ENCODE measurements around the gene MARCKSL1.
"Not testable (repeated sequence)": the region's sequence is repeated elsewhere in the genome, so short reads cannot be mapped to it uniquely, and the experiment has no call there.

Gene MARCKSL1

GRCh38 chr1:32333251-32333963, 2.6 kb downstream of the MARCKSL1 start:
- DNase-seq = no peak

DNA sequence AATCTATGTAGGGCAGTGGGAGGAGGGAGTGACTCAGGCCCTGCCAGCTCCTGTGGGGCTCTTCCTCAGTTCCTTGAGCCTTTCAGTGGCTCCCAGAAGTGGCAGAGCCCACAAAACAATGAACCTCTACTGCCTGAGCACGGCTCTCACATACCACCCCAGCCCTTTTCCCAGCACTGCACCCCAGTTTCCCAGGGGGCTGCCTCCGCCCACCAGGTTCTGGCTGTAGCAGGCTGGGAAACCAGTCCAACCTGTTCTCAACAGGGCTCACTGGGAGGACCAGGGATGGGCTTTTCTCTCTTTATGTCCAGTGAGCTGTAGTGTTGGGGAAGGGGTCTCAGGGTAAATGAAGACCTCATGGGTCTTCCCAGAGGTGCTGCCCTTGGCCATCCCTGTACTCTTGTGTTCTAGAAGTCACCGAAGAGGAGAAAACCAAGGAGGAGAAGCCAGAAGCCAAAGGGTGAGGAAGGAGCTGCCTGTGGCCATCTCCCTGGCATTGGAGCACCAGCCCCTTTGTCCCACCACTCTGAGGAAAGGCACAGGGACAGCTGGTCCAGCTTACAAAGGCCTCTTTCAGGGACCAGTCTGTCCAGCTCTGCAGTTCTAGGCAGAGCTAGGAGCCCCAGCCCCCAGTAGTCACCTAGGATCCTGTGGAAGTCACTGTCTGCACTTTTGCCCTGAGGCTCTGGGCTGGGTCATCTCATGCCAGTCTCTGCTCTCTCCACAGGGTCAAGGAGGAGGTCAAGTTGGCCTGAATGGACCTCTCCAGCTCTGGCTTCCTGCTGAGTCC, 3.5 kb downstream of the MARCKSL1 start:
- DNase-seq = no peak

DNA sequence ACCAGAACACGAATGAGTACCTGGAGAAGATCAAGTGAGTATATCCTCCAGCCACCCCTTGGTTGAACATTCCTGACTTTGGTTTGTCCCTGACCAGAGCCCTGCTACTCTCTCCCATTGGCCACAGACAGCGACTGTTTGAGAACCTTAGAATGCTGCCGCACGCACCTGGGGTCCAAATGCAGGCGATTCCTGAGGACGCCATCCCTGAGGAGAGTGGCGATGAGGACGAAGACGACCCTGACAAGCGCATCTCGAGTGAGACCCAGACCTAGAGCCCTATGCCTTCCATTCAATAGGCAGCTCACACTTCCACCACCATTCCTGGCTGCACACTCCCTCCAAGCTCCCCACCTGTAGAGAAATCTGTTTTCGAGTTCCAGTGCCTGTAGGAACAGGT, 4.5 kb downstream of the MARCKSL1 start:
- DNase-seq = no peak

DNA sequence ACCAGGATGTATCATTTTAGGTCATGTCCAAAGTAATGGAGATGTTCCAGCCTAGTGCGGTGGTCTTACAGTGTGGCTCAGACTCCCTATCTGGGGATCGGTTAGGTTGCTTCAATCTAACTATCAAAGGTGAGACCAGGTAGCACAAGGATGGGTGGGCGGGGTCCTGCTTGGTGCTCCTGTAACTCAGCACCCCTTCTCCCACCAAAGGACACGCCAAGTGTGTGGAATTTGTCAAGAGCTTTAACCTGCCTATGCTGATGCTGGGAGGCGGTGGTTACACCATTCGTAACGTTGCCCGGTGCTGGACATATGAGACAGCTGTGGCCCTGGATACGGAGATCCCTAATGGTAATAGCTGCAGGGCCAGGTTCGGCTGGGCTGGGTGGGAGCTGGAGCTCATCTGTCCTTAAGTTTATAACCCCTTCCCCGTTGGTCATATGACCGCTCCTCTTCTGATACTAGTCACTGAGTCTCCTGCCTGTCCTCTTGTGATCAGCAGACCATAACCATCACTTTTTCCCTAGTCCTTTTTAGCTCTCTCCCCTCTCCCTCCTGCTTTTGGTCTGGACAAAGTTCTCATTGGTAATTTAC, 5.4 kb downstream of the MARCKSL1 start:
- no peak for DNase-seq

- no peak for DNase-seq
Measured at GRCh38 chr1:32329931-32330466, 6.0 kb downstream of the MARCKSL1 start.

GRCh38 chr1:32327204-32327603, 8.8 kb downstream of the MARCKSL1 start:
- no peak for DNase-seq

GRCh38 chr1:32321712-32322291, 14.2 kb downstream of the MARCKSL1 start:
- no peak for DNase-seq

DNA sequence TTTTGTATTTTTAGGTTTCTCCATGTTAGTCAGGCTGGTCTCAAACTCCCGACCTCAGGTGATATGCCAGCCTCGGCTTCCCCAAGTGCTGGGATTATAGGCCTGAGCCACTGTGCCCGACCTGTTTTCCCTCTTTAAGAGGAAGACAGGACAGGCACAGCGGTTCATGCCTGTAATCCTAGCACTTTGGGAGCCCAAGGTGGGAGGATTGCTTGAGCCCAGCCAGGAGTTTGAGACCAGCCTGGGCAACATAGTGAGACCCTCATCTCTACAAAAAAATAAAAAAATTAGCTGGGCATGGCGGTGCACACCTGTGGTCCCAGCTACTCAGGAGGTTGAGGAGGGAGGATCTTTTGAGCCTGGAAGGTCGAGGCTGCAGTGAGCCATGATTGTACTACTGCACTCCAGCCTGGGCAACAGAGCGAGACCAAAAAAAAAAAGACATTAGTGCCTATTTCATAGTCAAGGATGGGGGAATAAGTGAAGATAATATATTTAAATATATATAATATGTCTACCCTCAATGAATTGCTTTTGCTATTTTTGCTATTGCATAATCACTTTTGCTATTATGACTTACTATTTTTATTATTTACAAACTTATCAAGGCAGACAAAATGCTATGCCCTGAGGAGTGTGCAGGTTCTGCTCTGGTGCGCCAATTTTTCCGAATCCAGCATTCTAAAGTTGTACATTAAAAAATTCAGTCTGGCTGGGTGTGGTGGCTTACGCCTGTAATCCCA, 17.7 kb downstream of the MARCKSL1 start:
- no peak for DNase-seq

GRCh38 chr1:32316903-32317277, 19.1 kb downstream of the MARCKSL1 start:
- no peak for DNase-seq

DNA sequence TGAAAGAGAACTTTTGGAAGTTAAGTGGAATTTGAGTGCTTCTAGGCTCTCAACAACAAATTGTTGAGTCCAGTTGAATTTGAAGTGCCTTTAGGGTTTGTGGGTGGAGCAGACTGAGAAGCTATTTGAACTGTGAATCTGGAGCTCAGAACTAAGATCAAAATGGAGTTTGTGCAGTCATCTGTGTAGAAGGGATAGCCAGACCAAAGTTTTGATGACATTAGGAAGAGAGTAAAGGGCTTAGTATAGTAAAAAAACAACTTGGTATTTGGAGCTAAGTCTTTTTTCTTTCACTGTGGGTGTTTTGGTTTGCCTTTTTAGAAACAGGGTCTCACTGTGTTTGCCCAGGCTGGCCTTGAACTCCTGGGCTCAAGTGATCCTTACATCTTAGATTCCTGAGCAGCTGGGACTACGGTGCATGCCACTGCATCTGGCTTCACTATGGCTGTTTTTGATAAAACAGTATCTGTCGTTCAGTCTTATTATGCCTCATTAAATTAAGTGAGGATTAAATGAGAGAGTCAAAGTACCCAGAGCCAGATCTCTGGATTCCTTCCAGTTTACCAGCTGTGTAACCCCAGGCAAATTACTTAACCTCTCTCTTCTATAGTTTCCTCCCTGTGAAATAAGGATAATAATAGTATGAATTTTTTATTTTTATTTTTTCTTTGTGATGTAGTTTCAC, 24.2 kb downstream of the MARCKSL1 start:
- DNase-seq = no peak

GRCh38 chr1:32309960-32310359, 26.1 kb downstream of the MARCKSL1 start:
- DNase-seq = no peak

DNA sequence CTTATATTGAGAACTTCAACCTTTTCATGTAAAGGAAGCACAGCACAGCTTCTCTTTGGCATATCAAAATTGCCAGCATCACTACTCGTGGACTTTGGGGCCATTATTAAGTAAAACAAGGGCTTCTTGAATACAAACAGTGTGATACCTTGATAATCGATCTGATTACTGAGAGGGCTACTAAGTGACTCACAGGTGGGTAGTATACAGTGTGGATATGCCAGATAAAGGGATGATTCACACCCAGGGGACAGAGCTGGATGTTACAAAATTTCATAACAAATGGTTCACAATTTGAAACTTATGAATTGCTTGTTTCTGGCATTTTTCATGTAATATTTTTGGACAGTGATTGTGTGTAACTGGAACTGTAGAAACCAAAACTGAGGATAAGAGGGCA, 28.7 kb downstream of the MARCKSL1 start:
- DNase-seq = no peak

- DNase-seq = no peak
Measured at GRCh38 chr1:32305310-32305709, 30.7 kb downstream of the MARCKSL1 start.

- no peak for DNase-seq
Measured at GRCh38 chr1:32303997-32304622, 31.9 kb downstream of the MARCKSL1 start.

GRCh38 chr1:32303358-32303757, 32.7 kb downstream of the MARCKSL1 start:
- no peak for DNase-seq

GRCh38 chr1:32299327-32299726, 36.7 kb downstream of the MARCKSL1 start:
- no peak for DNase-seq

DNA sequence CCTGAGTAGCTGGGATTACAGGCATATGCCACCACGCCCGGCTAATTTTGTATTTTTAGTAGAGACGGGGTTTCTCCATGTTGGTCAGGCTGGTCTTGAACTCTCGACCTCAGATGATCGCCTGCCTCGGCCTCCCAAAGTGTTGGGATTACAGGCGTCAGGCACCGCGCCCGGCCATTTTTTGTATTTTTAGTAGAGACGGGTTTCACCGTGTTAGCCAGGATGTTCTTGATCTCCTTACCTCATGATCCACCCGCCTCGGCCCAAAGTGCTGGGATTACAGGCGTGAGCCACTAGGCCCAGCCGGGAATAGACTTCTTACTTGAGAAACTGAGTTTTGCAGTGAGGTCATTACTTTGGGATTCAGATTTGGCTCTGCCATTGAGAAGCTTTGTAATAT, 37.8 kb downstream of the MARCKSL1 start:
- DNase-seq = not testable (repeated sequence)

DNA sequence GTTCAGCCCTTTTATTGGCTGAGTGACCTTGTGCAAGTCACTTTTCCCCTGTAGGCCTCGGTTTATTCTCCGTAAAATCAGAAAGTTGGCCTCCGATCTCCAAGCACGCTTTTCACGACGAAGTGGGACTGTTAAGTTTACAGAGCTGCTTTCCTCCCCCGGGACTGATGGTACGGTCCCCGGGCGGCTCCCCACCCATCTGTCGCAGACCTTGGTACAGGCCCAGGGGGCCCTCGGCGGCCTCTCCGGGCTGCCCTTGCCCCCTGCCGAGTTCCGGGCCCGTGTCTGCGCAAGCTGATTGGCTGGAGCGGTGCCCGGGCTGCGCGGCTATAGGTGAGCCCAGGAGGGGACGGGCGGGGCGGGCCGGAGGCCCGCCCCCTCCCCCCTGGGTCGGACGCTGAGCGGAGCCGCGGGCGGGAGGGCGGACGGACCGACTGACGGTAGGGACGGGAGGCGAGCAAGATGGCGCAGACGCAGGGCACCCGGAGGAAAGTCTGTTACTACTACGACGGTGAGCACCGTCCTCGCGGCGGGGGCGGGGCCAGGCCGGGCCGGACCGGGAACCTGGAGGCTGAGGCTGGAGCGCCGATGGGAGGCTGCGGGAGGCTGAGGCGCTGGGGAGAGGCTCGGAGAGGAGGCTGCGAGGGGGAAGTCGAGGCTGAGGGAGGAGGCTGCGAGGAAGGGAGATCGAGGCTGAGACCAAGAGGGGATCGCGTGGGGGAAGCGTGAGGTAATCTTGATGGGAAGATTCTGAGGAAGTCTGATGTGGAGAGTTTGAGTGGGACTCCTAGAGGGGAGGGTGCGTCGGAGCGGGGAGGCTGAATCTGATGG, 44.1 kb downstream of the MARCKSL1 start, which contains the start of gene HDAC1:
TSS of gene HDAC1 (plus strand) at position 376 of the 831 bp plus-strand sequence. CDS start at position 463, 87 bp downstream.
- DNase-seq = peak; percentile 97 to 99 (median 98)

- DNase-seq = peak; percentile 2 to 25 (median 18)
Measured at GRCh38 chr1:32291145-32291707, 44.8 kb downstream of the MARCKSL1 start.

- no peak for DNase-seq
Measured at GRCh38 chr1:32289256-32289655, 46.8 kb downstream of the MARCKSL1 start.

All from suppressor macrophage (primary cell).